ENCODE measurements around the gene BTN3A1. TPM values are rescaled to one million over a fixed set of nuclear protein-coding genes. Genes with fewer than 3 reads are reported as not detected.
A peak's percentile ranks its signal among the peaks of the same experiment; 100 is the strongest.

The BTN3A1 gene
- total and polyA plus RNA-seq, 10 of the 15 experiments (the other 5 are each of a cell fraction or from before 2014, with no cell fraction given), result 5.6 to 60.1 (median 16.1) TPM

- TF ChIP-seq TAF1 (IDR thresholded peaks at IDR 0.05; ENCODE audit: borderline replicate concordance, low read depth, low read length) (0 out of 2 replicates have a peak, but pooled peaks have one; percentile 9), SREBF1 (IDR thresholded peaks at IDR 0.05; ENCODE audit: low read length) (no peak), ATF2 (IDR thresholded peaks at IDR 0.05; ENCODE audit: low read length) (no peak), YBX1 (IDR thresholded peaks at IDR 0.05) (no peak), BACH1 (IDR thresholded peaks at IDR 0.05; ENCODE audit: borderline replicate concordance) (no peak), NR2C1 (IDR thresholded peaks at IDR 0.05) (no peak), EGR1 (IDR thresholded peaks at IDR 0.05; ENCODE audit: borderline replicate concordance in 1 of 2, low read depth in 2 of 2, low read length in 2 of 2) (no peak)
Observed at GRCh38 chr6:26401389-26401986, 587 bp upstream of the BTN3A1 start (continued).

DNA sequence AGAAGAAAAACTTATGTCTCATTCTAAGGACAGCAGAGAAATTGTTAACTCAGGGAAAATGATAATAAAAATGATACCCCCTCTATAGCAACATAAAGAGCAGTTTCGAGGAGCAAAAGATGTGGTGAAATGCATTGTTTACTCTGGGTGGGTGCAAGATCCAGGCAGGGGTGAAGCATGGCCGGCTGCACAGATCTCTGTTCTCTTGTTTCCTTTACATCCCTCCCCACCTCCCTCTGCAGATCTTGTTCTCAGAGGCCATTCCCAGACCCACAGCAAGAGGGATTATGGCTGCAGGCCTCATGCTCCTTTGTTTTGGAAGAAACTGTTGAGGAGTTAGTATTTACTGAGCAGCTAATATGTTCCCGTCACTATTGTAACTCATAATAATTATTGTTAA lies 1.8 kb downstream of the BTN3A1 start:
- peaks cover 0 to 3% of the 10 kb centered on the region in 2 experiments; a peak in 1 of 4 replicates for H3K36me3 ChIP-seq (ENCODE audit: control insufficient read depth in 2 of 2, insufficient read depth in 2 of 2, low read length in 1 of 2)
- H3K4me1 ChIP-seq (ENCODE audit: control insufficient read depth, insufficient read depth, low read length), result peaks cover 21% of the 10 kb centered on the region
- no peaks in the 10 kb centered on the region for H3K9me3 ChIP-seq (replicated peaks; ENCODE audit: control insufficient read depth, insufficient read depth, low read length)
- FAIRE-seq, result no peak
- WGBS (ENCODE audit: insufficient coverage, insufficient replicate concordance, low lambda C conversion rate, missing lambda C conversion rate), result 85% methylated on average over 3 of the region's 3 CpGs
- ATAC-seq, result no peak
- no peaks in the 10 kb centered on the region for H3K27me3 ChIP-seq (replicated peaks in 1 of 2; ENCODE audit: control insufficient read depth in 2 of 2, insufficient read depth in 2 of 2, low read length in 1 of 2)
- BruUV-seq (replicated peaks), result no TSS peak
- peaks cover 11% of the 10 kb centered on the region for H3K79me2 ChIP-seq (ENCODE audit: control insufficient read depth, insufficient read depth, low read length)
- SMC1A ChIA-PET (ENCODE audit: uncharacterized antibody, unreplicated experiment), result interaction anchor here (1.8 kb wide), 1 partner anchor 42 kb away, joined by 7 read pairs; no protein-coding TSS in a partner anchor
- POLR2A ChIA-PET, result no interaction called here
- H4K20me1 ChIP-seq (ENCODE audit: control insufficient read depth, insufficient read depth), result no peaks in the 10 kb centered on the region
- H3K4me2 ChIP-seq (ENCODE audit: control insufficient read depth, insufficient read depth), result peak overlapping the region; percentile 26
- intact Hi-C loops (cut with micrococcal nuclease; ENCODE audit: unreplicated experiment), result loop anchor here (5.0 kb wide), 1 partner anchor 62 kb away; no protein-coding TSS in a partner anchor
- RAD21 ChIA-PET (ENCODE audit: unreplicated experiment), result interaction anchor here (1.0 kb wide), 1 partner anchor 60 kb away, joined by 3 read pairs; no protein-coding TSS in a partner anchor
- no peak overlapping the region for H3K27ac ChIP-seq (ENCODE audit: control insufficient read depth, insufficient read depth)
- in situ Hi-C loops (cut with MboI), result no loop called here
- no peak for DNase-seq (ENCODE audit: low read depth, low spot score)
- H3K4me3 ChIP-seq, result no peak overlapping the region
- no peak overlapping the region for H3K9ac ChIP-seq (ENCODE audit: control insufficient read depth, insufficient read depth, low read length)
- H2AFZ ChIP-seq (ENCODE audit: control insufficient read depth, low read depth, low read length), result no peak overlapping the region
- CTCF ChIA-PET, result interaction anchor here (1.3 to 1.4 kb wide), 2 partner anchors 10 to 21 kb away, joined by 3 read pairs; no protein-coding TSS in a partner anchor
- TF ChIP-seq, protein P1, sequence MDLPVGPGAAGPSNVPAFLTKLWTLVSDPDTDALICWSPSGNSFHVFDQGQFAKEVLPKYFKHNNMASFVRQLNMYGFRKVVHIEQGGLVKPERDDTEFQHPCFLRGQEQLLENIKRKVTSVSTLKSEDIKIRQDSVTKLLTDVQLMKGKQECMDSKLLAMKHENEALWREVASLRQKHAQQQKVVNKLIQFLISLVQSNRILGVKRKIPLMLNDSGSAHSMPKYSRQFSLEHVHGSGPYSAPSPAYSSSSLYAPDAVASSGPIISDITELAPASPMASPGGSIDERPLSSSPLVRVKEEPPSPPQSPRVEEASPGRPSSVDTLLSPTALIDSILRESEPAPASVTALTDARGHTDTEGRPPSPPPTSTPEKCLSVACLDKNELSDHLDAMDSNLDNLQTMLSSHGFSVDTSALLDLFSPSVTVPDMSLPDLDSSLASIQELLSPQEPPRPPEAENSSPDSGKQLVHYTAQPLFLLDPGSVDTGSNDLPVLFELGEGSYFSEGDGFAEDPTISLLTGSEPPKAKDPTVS (IDR thresholded peaks at IDR 0.05; ENCODE audit: low read depth, low read length), result no peak
- TF ChIP-seq ZNF274 (IDR thresholded peaks at IDR 0.05; ENCODE audit: insufficient read depth, insufficient read length) (no peak), RELA (IDR thresholded peaks at IDR 0.05; ENCODE audit: borderline replicate concordance, partially characterized antibody) (no peak), ATF2 (IDR thresholded peaks at IDR 0.05; ENCODE audit: low read length) (no peak), BRCA1 (IDR thresholded peaks at IDR 0.05; ENCODE audit: low read depth, low read length) (no peak), SUPT20H (IDR thresholded peaks at IDR 0.05; ENCODE audit: borderline replicate concordance, control insufficient read depth, low read depth, low read length) (no peak), SIN3A (IDR thresholded peaks at IDR 0.05; ENCODE audit: low read depth, low read length) (no peak), ZNF384 (IDR thresholded peaks at IDR 0.05; ENCODE audit: borderline replicate concordance, low read depth, low read length) (no peak)
- TF ChIP-seq, protein P2, sequence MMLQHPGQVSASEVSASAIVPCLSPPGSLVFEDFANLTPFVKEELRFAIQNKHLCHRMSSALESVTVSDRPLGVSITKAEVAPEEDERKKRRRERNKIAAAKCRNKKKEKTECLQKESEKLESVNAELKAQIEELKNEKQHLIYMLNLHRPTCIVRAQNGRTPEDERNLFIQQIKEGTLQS (IDR thresholded peaks at IDR 0.05; ENCODE audit: borderline replicate concordance, extremely low read depth, low read depth, low read length), result no peak
